HG03439 (cell line): ENCODE data around the gene TCIRG1.
"Not testable (repeated sequence)": the region's sequence is repeated elsewhere in the genome, so short reads cannot be mapped to it uniquely, and the experiment has no call there.

Experiments used
- ATAC-seq: cut with Tn5 transposase; IDR thresholded peaks from one replicate; pipeline ENCODE4 v1.9.1; 2021; ENCODE audit warnings: mild to moderate bottlenecking, moderate library complexity; ENCODE audit not compliant: unreplicated experiment

TCIRG1 gene, protein sequence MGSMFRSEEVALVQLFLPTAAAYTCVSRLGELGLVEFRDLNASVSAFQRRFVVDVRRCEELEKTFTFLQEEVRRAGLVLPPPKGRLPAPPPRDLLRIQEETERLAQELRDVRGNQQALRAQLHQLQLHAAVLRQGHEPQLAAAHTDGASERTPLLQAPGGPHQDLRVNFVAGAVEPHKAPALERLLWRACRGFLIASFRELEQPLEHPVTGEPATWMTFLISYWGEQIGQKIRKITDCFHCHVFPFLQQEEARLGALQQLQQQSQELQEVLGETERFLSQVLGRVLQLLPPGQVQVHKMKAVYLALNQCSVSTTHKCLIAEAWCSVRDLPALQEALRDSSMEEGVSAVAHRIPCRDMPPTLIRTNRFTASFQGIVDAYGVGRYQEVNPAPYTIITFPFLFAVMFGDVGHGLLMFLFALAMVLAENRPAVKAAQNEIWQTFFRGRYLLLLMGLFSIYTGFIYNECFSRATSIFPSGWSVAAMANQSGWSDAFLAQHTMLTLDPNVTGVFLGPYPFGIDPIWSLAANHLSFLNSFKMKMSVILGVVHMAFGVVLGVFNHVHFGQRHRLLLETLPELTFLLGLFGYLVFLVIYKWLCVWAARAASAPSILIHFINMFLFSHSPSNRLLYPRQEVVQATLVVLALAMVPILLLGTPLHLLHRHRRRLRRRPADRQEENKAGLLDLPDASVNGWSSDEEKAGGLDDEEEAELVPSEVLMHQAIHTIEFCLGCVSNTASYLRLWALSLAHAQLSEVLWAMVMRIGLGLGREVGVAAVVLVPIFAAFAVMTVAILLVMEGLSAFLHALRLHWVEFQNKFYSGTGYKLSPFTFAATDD

DNA sequence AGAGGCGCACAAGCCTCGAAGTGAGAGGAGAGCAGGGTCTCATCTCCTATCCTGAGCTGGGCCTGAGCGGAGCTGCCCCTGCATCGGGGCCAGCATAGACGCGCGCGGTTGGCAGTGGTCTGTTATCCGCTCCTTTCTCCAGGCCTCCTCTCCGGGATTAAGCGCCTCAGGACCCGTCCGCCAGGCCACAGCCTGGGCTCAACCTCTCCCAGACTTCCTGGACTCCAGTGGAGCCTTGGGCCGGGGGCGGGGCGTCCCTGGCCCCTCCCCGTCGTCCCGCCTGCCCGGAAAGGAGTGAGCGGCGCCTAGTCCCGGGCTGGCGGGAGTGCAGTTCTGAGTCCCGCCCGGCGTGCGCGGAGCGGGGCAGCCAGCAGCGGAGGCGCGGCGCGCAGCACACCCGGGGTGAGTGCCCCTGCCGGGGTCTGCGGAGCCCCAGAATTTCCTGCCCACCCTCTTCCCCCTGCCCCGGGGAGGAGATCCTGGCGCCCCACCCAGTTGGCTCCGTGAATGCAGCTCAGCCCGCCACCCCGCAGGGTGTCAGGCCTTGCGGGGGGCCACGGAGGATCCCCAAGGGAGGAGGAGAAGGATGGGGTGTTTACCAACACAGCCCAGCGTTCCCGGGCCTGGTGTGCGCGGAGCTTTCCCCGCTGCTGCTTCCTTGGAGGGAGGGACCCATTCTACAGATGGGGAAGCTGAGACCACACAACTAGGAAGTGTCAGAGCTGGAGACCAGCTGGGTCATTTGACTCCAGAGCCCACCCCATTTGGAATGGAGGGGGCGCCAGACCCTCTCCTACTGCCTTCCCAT, at the start of gene TCIRG1:
Gene TCIRG1, plus strand, starts transcription at position 308 of the 808 bp plus-strand sequence. CDS start 2,247 bp downstream, outside the sequence.
- ATAC-seq: peak; percentile 39

DNA sequence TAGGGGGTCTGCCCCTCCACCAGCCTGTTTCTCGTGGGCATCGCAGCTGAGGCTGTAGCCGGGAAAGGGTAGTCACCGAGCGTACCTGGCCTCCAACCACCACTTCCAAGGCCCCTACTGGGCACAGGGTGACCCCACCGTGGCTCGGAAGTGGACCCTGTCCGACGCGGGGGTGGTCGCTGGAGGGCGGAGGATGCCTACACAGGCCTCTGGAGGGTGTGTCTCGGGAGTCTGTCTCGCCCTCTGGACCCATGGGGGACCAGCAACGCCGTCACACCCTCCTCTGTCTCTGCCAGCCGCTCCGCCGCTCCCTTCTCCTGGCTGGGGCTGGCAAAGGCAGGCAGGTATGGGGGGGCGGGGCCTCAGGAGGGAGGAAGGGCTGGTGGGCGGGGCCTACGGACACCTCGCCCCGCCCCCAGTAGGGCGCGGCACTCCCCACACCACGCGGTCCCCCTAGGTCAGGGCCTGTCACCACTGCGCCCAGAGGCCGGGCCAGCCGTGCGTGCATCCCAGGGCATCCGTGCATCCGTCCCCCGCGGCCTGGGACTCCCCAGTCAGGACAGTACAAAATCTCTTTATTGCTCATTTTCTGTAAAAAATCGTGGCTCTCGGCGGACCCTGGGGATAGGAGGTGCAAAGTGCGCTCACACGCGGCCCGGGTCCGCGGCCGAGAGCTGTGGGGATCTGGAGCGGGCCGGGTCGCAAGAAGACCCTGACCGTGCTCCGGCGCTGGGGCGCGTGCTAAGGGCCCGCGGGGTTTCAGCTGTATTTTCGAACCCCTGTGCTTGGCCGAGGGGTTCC, 48.1 kb upstream of the TCIRG1 start:
- ATAC-seq: not testable (repeated sequence)

DNA sequence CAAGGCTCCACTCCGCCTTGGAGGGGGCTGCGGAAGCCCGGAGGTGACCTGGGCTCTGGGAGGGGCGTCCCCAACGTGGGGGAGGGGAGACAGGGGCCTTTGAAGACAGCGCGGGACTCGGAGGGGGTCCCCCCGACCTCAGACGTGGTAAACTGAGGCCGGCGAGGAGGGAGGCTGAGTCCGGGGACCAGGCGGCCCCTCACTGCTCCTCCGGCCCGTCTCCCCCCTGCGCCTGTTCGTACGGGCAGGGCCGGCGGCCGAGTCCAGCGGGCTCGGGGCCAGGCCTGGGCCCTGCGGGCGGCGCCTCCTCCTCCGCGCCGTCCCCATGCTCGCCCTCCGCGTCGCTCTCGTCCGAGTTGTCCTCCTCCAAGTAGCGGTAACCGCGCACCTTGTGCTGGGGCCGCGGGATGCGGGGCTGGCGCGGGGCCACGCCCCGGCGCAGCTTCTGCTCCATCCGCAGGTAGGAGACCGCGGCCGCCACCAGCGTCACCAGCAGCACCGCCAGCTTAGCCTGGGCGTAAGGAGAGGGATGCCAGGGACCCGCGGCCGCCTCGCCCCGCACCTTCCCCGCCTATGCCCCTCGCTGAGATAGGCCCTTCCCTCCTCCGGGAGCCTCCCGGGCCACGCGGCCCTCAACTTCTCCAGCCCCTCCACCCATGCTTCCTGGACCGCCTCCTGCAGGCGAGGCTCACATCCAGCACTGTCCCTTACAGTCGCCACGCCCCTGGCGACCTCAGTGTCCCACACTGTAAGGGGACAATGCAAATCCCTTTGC, 47.3 kb upstream of the TCIRG1 start:
- ATAC-seq: not testable (repeated sequence)

DNA sequence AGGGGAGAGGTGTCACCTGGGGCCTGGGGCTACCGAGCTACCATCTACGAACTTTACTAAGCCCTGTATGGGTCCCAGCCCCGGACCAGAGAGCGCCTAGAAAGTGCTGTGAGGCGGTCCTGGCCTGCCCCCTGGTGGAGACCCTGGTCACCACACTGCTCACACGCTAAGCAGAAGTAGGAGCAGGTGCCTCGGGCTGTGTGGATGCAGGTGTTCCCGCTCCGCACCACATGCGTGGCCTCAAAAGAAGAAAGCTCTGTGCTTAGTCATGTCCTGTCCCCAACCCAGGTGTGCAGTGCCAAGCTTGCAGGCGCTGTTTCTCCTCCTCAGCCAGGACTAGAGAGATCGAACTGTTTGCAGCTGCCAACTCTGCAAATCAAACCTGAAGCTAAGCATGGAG, 45.0 kb upstream of the TCIRG1 start:
- not testable (repeated sequence) for ATAC-seq

DNA sequence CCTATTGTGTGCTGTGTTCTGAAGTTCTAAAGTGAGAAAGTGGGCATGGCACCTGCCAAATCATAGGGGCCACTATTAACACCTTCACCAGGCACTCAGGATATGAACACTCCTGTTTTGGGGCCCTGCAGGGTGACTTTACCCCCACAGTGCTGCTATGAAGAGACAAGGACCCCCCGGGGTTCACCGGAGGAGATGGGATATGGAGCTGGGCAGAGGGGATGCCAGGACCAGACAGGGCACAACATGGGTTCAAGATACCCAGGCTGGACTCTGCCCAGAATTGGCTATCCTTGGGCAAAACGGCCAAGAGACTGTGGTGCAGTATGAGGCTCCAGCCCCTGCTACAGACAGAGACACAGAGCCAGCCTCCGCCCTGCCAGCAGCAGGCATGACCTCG, 44.4 kb upstream of the TCIRG1 start:
- not testable (repeated sequence) for ATAC-seq

DNA sequence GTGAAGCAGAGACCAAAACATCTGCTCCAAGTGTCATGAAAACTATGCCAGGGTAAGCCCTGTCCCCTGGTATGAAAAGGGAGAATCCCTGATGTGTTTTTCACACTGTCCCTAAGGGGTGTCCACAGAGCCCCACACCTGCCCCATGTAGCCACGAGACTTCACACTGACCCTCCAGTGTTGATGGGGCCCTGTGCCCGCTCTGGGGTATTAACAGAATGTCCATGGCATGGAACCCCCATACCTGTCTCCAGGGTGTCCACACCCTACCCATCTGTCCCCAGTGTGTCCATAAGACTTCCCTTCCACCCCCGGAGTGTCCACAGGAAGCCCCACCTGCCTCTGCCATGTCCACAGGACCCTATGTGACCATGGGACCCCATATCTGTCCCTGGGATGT, 43.7 kb upstream of the TCIRG1 start:
- not testable (repeated sequence) for ATAC-seq

DNA sequence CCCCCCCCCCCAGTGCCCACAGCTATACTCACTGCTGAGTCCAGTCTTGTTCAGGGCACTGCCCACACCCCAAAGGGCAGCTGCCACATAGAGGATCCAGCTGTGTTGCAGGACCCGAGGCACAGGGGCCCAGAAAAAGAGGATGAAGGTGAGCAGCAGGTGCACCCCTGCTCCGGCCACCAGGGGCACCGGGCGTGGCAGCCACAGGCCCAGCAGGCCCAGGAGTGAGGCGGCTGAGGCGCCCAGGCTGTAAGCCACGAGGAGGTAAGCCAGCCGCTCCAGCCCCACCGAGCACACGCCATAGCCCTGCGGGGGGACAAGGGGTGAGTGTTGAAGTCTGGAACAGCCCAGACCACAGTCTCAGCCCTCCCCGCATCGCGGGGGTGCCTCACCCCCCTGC, 43.2 kb upstream of the TCIRG1 start:
- ATAC-seq: not testable (repeated sequence)

DNA sequence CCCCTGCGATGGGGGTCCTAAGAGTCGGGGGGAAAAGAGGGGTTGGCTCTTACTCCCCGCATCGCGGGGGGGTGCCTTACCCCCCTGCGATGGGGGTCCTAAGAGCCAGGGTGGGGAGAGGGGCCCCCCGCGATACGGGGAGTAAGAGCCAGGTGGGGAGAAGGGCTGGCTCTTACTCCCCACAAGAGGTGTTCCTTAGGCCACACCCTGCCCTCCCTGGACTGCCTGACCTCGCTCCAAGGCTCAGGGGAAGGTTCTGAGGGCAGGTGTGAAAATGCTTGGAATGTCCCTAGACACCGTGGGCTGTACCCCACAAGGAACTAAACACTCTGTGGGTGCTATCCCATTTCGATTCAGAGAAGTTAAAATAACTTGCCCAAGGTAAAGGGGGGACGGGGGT, 42.8 kb upstream of the TCIRG1 start:
- no peak for ATAC-seq

DNA sequence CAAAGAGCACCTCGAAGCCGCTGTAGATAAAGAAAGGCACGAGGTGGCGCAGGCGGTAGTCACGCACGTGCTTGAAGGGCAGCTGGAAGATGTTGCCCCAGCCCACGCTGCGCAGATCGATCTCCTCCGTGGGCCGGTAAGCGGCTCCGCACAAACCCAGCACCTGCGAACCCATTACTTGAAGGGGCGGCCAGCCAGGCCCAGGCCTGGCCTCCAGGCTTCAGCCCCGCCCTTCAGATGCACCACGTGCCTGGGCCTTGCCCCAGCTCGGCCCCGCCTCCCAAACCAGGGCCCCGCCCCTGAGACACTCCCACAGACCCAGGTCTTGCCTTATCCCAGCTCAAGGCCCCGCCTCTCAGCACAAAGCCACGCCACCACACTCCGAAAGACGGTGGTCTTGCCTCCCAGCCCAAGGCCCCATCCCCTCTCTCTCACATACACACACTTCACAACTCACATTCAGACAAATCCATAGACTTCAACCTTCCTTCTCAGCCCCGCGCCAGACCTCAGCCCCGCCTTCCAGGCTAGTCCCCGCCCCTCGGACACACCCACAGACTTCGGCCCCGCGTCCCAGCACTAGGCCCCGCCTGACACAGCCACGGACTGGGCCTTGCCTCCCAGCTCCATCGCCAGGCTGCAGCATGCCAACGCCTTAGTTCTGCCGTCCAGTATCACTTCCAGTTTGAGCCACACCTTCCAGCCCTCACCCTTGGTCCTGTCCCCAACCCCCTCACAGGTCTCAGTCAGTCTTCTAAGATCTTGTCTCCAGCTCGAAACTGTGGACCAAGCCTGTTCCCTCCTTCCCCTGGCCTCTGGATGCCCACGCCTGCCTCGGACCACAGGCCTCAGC, 42.0 kb upstream of the TCIRG1 start:
- ATAC-seq: no peak

DNA sequence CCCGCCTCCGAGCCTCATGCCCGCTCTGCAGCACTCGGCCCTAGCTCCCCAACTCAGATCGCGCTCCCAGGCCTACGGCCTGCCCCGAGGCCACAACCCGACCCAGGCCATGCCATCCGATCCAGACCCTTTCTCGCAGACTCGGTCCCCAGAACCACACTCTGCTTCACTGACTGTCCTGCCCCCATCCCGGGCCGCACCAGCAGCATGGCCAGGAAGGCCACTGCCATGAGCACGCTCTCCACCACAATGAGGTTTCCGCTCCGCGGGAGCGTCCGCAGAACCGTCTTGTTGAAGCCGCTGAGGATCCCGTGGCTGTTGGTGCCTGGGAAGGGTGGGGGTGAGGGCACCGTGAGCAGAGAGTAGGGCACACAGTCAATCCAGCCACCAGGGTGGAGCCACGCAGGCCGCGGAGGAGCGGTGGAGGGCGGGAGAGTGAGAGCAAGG, 41.3 kb upstream of the TCIRG1 start:
- ATAC-seq: no peak

DNA sequence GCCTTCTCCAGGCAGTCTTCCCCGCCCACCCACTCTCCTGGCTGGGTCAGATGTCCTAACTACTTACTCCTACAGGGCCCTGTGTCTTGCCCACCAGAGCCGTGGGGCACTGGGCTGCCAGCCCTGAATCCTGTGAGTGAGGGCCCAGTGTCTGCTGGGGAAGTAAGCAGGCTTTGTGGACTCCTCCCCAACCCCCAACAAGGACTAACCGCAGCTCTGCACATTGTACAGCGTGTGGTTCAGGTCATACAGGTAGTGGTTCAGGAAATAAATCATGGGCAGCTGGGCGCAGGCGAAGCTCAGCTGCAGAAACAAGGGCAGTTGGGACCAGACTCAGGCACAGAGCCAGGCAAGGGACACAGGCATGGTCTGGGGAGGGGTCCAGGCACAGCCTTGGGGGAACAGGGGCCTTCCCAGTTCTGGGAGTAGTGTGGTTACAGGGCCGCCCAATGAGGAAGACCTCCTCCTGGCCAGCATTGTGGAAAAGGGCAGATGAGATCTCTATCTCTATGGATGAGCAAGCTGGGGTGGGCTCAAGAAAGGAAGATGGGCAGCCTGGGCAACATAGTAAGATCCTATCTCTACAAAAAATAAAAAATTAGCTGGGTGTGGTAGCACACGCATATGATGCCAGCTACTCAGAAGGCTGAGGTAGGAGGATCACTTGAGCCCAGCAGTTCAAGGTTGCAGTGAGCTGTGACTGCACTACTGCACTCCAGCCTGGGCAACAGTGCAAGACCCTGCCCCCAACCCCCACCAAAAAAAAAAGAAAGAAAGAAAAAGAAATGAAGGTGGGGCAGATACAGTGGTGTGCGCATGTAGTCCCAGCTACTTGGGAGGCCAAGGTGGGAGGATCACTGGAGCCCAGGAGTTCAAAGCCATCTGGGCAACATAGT, 40.4 kb upstream of the TCIRG1 start:
- no peak for ATAC-seq

DNA sequence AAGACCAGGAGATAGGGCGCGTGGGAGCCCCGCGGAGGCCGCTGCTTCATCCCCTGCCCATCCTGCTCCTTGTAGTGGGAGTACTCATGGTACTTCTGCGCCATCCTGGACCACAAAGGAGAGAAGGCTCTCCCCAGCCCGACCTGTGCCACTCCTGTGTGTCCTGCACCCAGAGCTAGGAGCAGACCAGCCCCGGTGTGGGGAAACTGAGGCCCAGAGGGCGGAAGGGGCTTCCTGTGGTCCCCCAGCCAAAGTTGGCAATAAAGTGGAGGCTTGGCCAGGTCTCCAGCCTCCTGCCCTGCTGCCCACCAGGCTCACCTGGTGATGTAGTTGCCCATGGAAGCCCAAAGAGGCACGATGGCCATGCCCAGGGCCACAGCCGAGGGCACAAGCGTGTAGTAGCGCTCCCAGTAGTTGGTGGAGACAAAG, 39.6 kb upstream of the TCIRG1 start:
- no peak for ATAC-seq

DNA sequence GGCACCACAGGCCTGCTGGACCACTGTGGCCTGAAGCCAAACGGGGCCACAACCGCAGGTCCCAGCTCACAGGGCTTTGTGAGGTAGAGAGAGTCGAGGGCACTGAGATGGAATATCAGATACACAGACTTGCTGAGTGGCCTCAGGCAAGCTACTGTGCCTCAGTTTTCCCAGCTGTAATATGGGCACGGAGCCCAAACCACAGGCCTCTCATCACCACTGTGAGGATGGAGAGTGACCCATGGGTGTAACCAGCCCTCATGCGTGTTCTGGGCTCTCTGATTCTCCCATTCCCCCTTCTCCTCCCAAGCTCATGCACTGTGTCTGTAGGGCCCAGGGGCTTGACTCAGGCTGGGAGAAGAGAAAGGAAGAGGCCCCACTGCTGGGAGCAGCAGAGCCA, 39.1 kb upstream of the TCIRG1 start:
- ATAC-seq: no peak

DNA sequence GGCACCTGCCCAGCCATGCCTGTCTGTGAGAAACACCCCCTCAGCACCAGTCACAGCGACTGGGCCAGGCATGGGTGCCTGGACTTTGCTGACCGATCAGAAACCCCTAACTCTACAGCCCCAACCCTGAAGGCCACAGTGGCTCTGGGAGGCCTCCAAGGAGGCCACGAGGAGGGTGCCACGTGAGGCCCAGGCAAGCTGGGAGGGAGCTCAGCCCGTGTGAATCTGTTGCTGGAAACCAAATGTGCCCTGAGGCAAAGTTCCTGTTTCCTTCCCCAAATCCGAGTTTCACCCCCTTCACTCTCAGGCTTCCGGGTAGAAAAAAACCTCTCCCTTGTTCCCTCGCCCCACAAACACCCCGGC, 36.3 kb upstream of the TCIRG1 start:
- ATAC-seq: peak; percentile 20

DNA sequence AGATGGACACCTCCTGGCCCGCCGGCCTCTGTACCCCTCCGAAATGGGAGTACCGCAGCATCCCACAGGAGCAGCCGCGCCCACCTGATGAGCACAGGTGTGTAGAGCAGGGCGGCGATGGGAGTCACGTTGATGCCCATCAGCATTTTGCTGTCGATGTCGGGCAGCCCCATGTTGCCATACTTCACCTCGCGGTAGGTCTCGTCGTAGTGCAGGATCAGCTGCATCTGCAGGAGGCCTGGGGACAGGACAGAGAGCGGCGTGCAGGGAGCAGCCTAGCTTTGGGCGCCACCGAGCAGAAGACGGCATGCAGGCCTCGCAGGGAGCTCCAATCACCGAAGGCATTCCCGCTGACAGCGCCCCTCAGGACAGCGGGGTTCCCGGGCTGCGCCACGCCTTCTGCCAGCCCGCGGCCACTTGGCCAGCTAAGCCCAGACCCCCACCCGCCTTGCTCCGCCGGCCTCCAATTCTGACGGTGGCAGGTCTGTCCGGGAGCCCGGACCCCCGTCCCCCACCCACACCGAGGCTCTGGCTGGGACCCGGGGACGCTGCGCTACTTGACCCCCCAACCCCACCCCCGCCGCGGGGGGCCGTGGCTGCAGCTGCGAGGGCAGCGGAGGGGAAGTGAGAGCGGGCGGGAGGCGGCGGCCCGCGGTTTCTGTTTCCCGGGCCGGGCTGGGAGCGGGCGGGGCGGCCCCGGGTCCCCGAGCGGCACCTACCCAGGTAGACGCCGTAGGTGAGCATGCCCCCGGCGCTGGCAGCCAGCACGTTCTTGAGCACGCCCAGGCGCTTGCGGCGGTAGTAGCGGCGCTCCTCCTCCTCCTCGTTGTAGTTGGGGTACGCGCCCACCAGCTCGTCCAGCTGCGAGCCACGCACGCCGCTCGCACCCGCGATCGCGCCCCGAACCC, 35.6 kb upstream of the TCIRG1 start:
- peak; percentile 37 for ATAC-seq

DNA sequence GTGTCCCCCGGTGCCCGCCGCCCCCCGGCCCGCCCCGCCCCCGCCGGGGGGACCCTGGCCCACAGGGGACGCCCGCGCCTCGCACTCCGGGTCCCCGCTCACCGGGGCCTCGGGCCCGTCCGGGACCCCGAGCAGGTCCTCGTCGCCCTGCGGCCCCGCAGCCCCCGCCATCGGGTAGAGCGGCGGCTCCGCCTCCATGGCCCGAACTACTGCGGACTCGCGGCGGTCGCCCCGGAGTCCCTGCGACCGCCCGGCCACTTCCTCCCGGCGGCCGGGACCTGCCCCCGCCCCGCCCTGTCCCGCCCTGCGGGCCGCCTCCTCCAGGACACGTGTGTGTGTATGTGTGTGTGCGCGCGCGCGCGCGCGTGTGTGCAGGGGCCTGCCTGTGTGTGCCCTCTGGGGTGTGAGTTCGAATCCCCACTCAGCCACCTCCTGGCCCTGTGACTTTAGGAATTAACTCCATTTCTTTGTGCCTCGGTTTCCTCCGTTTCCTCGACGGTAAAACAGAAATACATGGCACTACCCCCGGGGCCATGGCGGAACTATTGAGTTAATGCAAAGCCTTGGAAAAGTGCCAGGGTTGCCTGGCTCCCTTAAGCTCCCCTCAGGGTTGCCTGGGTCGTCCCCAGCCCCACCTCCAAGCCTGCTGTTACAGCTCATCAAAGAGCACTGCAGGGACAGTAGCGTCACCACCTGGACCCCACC, 34.8 kb upstream of the TCIRG1 start, which contains the start of gene UNC93B1:
Gene UNC93B1, minus strand, starts transcription at position 252 of the 705 bp plus-strand sequence. Its CDS starts 54 bp downstream, at position 198.
- peak; percentile 38 for ATAC-seq
